ENCODE results near the gene DAAM2.

Gene DAAM2

DNA sequence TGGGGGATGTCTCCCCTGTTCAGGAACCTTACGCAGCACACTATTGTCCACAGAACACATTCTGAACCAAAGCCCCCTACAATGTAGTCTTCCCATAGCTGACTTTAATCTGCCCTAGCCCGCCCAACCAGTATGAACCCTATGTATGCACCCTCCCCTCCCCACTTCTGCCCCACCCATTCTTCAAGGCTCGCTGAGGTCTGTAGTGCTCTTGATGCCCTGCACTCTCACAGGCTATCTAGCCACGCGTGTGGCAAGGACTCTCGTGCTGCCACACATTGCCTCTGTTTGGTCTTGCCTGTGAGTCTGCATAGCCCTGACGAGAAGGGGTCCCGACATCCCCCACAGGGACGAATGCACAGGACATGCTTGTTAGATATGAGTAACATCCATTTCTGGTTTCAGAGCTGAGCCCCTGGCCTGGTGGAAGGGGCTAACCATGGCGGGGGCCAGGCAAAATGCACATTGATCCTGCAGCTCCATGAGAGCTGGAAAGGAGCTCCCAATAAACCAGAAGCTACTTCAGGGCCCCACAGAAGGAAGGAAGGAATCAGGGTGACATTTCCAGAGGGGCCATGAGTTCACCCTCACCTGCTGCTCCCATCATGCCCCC is 119.4 kb downstream of the DAAM2 start:
- Histone ChIP-seq H3K27ac (ENCODE audit: low read depth, low read length) (no peak overlapping the region), H3K4me3 (ENCODE audit: low read length) (no peak overlapping the region), H3K27me3 (ENCODE audit: control insufficient read depth, insufficient read depth, low read length) (no peaks in the 10 kb centered on the region), H3K36me3 (ENCODE audit: control insufficient read depth, insufficient read depth, low read length) (peaks cover 13% of the 10 kb centered on the region), H3K4me1 (ENCODE audit: control insufficient read depth, insufficient read depth, low read length) (no peaks in the 10 kb centered on the region), H3K9ac (ENCODE audit: low read length) (no peak overlapping the region)

DNA sequence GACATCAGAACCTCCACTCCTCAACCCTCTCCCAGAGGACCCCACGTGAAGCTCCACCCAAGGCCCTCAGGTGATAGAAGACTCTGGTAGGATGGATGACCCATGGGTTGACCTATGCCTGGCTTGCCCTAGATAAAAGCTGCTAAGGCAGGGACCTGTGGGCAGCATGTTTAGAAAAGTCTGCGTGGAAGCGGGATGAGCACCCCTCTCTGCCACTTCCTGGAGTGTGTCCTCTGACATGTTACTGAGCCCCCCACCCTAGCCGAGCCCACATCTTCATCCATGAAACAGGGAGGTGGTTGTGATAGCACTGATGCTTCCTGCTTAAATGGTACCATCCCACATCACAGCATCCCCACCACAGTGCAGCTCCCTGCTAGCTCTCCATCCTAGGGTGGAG is 120.3 kb downstream of the DAAM2 start:
- Histone ChIP-seq H3K27ac (ENCODE audit: low read depth, low read length) (no peak overlapping the region), H3K27me3 (ENCODE audit: control insufficient read depth, insufficient read depth, low read length) (no peaks in the 10 kb centered on the region), H3K4me1 (ENCODE audit: control insufficient read depth, insufficient read depth, low read length) (no peaks in the 10 kb centered on the region), H3K4me3 (ENCODE audit: low read length) (no peak overlapping the region), H3K9ac (ENCODE audit: low read length) (no peak overlapping the region), H3K36me3 (ENCODE audit: control insufficient read depth, insufficient read depth, low read length) (peaks cover 13% of the 10 kb centered on the region)

DNA sequence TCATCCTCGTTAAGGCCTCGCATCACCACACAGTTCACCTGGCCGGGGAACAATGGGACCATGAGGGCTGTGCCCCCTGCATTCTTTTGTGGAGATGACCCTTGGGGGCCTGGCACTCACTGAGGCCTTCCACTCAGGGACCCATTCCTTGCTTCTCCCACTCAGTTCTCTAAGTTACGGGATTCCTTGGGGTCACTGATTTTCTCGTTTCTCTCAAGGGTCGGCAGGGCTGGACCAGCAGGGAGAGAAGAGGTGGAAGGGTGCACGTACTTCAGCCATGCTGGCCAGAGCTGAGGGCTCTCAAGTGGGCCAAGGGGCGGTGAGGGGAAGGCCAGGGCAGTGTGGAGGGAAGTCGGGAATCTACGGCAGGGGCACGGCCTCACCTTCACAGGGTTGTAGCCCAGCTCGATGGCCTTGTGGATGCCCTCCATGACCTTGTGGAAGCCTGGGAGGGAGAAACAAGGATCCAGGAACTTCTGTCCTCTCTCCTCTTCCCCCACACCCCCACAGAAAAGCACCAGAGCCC is 121.3 kb downstream of the DAAM2 start:
- H3K4me3 ChIP-seq (ENCODE audit: low read length), result no peak overlapping the region
- no peaks in the 10 kb centered on the region for H3K4me1 ChIP-seq (ENCODE audit: control insufficient read depth, insufficient read depth, low read length)
- H3K27ac ChIP-seq (ENCODE audit: low read depth, low read length), result no peak overlapping the region
- no peak overlapping the region for H3K9ac ChIP-seq (ENCODE audit: low read length)
- peaks cover 13% of the 10 kb centered on the region for H3K36me3 ChIP-seq (ENCODE audit: control insufficient read depth, insufficient read depth, low read length)
- no peaks in the 10 kb centered on the region for H3K27me3 ChIP-seq (ENCODE audit: control insufficient read depth, insufficient read depth, low read length)

GRCh38 chr6:39914239-39914638 is 122.1 kb downstream of the DAAM2 start:
- no peaks in the 10 kb centered on the region for H3K27me3 ChIP-seq (ENCODE audit: control insufficient read depth, insufficient read depth, low read length)
- H3K4me1 ChIP-seq (ENCODE audit: control insufficient read depth, insufficient read depth, low read length), result no peaks in the 10 kb centered on the region
- no peak overlapping the region for H3K4me3 ChIP-seq (ENCODE audit: low read length)
- H3K27ac ChIP-seq (ENCODE audit: low read depth, low read length), result no peak overlapping the region
- H3K36me3 ChIP-seq (ENCODE audit: control insufficient read depth, insufficient read depth, low read length), result peaks cover 13% of the 10 kb centered on the region
- H3K9ac ChIP-seq (ENCODE audit: low read length), result no peak overlapping the region

DNA sequence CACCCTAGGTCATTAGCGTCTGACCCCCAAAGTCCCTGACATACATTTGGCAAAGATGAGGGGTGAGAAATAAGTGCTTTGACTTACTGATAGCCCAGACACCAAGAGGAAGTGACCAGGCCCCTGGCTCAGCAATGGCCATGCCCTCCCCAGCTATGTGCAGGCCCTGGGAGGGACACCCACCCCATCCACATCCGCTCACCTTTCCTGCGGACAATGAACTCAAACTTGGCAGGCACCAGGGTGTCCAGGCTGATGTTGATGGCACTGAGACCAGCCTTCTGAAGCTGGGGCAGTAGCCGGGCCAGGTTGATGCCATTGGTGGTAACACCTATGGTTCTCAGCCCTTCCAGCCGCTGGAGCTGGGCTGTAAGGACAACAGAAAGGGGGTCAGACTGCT is 123.7 kb downstream of the DAAM2 start:
- Histone ChIP-seq H3K36me3 (ENCODE audit: control insufficient read depth, insufficient read depth, low read length) (peaks cover 13% of the 10 kb centered on the region), H3K9ac (ENCODE audit: low read length) (no peak overlapping the region)

GRCh38 chr6:39917329-39917728 is 125.2 kb downstream of the DAAM2 start:
- Histone ChIP-seq H3K4me1 (ENCODE audit: control insufficient read depth, insufficient read depth, low read length) (no peaks in the 10 kb centered on the region), H3K27ac (ENCODE audit: low read depth, low read length) (no peak overlapping the region), H3K9ac (ENCODE audit: low read length) (no peak overlapping the region), H3K36me3 (ENCODE audit: control insufficient read depth, insufficient read depth, low read length) (peaks cover 13% of the 10 kb centered on the region), H3K4me3 (ENCODE audit: low read length) (no peak overlapping the region), H3K27me3 (ENCODE audit: control insufficient read depth, insufficient read depth, low read length) (no peaks in the 10 kb centered on the region)

More for the DNA sequence above, 123.7 kb downstream of the DAAM2 start:
- no peak overlapping the region for H3K4me3 ChIP-seq (ENCODE audit: low read length)
- no peak overlapping the region for H3K27ac ChIP-seq (ENCODE audit: low read depth, low read length)
- no peaks in the 10 kb centered on the region for H3K27me3 ChIP-seq (ENCODE audit: control insufficient read depth, insufficient read depth, low read length)
- H3K4me1 ChIP-seq (ENCODE audit: control insufficient read depth, insufficient read depth, low read length), result no peaks in the 10 kb centered on the region

DNA sequence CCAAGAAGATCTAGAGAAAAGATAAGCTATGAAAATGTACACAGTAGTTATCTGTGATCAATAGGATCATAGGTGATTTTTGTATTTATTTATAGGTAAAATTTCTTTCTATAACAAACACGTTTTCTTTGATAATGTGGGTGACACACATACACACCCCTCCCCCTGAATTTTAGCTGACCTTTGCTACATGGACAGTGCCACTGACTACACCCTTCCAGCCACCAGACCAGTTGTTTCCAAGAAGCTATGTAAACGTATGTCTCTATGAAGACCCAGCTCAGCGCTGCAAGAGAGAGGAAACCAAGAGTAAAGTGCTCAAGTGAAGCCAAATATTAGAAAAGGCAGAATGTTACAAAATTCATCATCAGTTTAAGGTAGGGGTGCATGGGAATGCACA is 125.8 kb downstream of the DAAM2 start:
- H3K27me3 ChIP-seq (ENCODE audit: control insufficient read depth, insufficient read depth, low read length), result no peaks in the 10 kb centered on the region
- H3K27ac ChIP-seq (ENCODE audit: low read depth, low read length), result no peak overlapping the region
- no peaks in the 10 kb centered on the region for H3K4me1 ChIP-seq (ENCODE audit: control insufficient read depth, insufficient read depth, low read length)
- H3K4me3 ChIP-seq (ENCODE audit: low read length), result no peak overlapping the region
- H3K9ac ChIP-seq (ENCODE audit: low read length), result no peak overlapping the region
- peaks cover 9% of the 10 kb centered on the region for H3K36me3 ChIP-seq (ENCODE audit: control insufficient read depth, insufficient read depth, low read length)

DNA sequence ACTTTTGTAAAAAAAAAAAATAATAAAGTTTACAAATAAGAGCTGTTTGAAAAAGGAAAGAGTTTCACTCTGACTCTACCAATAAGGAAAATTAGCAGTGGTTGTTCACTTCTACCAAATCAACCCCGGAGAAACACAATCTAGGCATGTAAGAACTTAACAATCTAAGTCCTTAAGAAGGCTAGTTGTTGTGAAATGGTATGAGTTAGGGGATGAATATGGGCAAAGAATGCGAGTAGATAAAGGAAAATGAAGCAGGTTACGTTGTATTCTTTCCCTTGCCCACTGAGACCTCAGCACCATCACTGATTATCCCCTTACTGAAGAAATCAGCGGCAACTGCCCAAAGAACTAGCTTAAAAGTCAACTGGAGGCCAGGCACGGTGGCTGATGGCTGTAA is 126.7 kb downstream of the DAAM2 start:
- no peak overlapping the region for H3K9ac ChIP-seq (ENCODE audit: low read length)

GRCh38 chr6:39920157-39920556 is 128.0 kb downstream of the DAAM2 start:
- Histone ChIP-seq H3K4me3 (ENCODE audit: low read length) (no peak overlapping the region), H3K4me1 (ENCODE audit: control insufficient read depth, insufficient read depth, low read length) (no peaks in the 10 kb centered on the region), H3K27ac (ENCODE audit: low read depth, low read length) (no peak overlapping the region), H3K9ac (ENCODE audit: low read length) (no peak overlapping the region), H3K27me3 (ENCODE audit: control insufficient read depth, insufficient read depth, low read length) (no peaks in the 10 kb centered on the region), H3K36me3 (ENCODE audit: control insufficient read depth, insufficient read depth, low read length) (peaks cover 11% of the 10 kb centered on the region)

More for the DNA sequence above, 126.7 kb downstream of the DAAM2 start:
- peaks cover 7% of the 10 kb centered on the region for H3K36me3 ChIP-seq (ENCODE audit: control insufficient read depth, insufficient read depth, low read length)
- no peak overlapping the region for H3K4me3 ChIP-seq (ENCODE audit: low read length)
- H3K4me1 ChIP-seq (ENCODE audit: control insufficient read depth, insufficient read depth, low read length), result no peaks in the 10 kb centered on the region
- no peaks in the 10 kb centered on the region for H3K27me3 ChIP-seq (ENCODE audit: control insufficient read depth, insufficient read depth, low read length)
- no peak overlapping the region for H3K27ac ChIP-seq (ENCODE audit: low read depth, low read length)

GRCh38 chr6:39922821-39923220 is 130.6 kb downstream of the DAAM2 start:
- Histone ChIP-seq H3K27ac (ENCODE audit: low read depth, low read length) (no peak overlapping the region), H3K9ac (ENCODE audit: low read length) (no peak overlapping the region), H3K4me3 (ENCODE audit: low read length) (no peak overlapping the region), H3K36me3 (ENCODE audit: control insufficient read depth, insufficient read depth, low read length) (peaks cover 7% of the 10 kb centered on the region), H3K4me1 (ENCODE audit: control insufficient read depth, insufficient read depth, low read length) (no peaks in the 10 kb centered on the region), H3K27me3 (ENCODE audit: control insufficient read depth, insufficient read depth, low read length) (no peaks in the 10 kb centered on the region)

DNA sequence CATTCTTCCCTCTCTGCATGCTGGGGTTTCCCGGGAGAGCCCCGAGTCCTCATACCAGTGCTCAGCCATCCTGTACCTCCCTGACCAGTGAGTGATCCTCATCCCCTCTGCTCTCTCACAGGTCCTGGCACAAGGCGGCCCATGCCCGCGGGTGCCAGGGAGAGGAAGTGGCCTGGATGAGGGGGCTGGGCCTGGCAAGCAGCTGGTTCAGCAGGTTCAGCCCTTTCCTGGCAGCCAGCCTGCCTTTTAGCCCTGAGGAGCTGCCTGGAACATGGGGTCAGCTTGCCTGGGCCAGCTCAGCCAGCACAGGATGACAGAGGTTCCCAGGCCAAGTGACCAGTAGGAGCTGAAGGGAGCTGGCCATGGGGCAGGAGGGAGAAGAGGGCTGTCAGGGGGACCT is 131.2 kb downstream of the DAAM2 start:
- Histone ChIP-seq H3K27me3 (ENCODE audit: control insufficient read depth, insufficient read depth, low read length) (no peaks in the 10 kb centered on the region), H3K9ac (ENCODE audit: low read length) (no peak overlapping the region), H3K4me1 (ENCODE audit: control insufficient read depth, insufficient read depth, low read length) (no peaks in the 10 kb centered on the region), H3K4me3 (ENCODE audit: low read length) (no peak overlapping the region), H3K36me3 (ENCODE audit: control insufficient read depth, insufficient read depth, low read length) (peaks cover 7% of the 10 kb centered on the region), H3K27ac (ENCODE audit: low read depth, low read length) (no peak overlapping the region)

DNA sequence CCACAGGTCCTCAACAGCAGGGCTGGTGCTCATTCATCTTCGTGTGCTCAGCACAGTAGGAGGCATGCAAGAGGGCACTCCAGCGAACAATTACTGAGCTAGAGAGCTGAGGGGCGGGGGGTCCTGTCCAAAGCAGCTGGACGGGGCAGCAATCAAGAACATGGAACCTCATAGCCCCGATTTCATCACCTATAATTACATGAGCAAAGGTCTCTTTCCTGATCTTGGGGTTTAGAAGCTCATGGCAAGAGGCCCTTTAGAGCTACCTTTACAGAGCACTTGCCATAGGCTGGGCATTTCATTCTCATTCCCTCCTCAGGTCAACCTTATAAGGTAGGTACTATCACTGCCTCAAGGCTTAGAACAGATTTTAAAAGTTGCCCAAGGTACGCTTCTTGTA is 131.7 kb downstream of the DAAM2 start:
- Histone ChIP-seq H3K4me3 (ENCODE audit: low read length) (no peak overlapping the region), H3K36me3 (ENCODE audit: control insufficient read depth, insufficient read depth, low read length) (peaks cover 7% of the 10 kb centered on the region), H3K27ac (ENCODE audit: low read depth, low read length) (no peak overlapping the region), H3K27me3 (ENCODE audit: control insufficient read depth, insufficient read depth, low read length) (no peaks in the 10 kb centered on the region), H3K9ac (ENCODE audit: low read length) (no peak overlapping the region), H3K4me1 (ENCODE audit: control insufficient read depth, insufficient read depth, low read length) (no peaks in the 10 kb centered on the region)

DNA sequence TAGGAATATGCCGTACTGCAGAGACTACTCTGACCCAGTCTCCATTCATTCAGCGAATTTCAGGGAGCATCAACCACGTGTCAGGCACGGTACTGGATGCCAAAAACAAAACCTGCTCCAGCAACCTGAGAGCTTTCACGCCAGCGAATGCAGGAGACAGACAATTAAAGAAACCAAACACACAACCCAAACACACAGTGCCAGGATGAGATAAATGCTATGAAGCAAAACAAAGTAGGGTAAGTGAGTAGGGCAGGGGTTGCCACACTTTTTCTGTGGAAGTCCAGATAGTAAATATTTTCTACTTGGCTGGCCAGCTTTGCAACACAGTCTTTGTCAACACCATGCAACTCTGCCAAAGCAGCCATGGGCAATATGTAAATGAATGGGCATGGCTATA is 132.1 kb downstream of the DAAM2 start:
- peaks cover 7% of the 10 kb centered on the region for H3K36me3 ChIP-seq (ENCODE audit: control insufficient read depth, insufficient read depth, low read length)
- H3K4me3 ChIP-seq (ENCODE audit: low read length), result no peak overlapping the region
- H3K4me1 ChIP-seq (ENCODE audit: control insufficient read depth, insufficient read depth, low read length), result no peaks in the 10 kb centered on the region
- no peaks in the 10 kb centered on the region for H3K27me3 ChIP-seq (ENCODE audit: control insufficient read depth, insufficient read depth, low read length)
- H3K9ac ChIP-seq (ENCODE audit: low read length), result no peak overlapping the region
- H3K27ac ChIP-seq (ENCODE audit: low read depth, low read length), result no peak overlapping the region

All from rectal smooth muscle tissue (tissue), 1 donor.